OCI-LY7 (cell line): Measurements from ENCODE around the gene SVOPL. TPM values are rescaled to one million over a fixed set of nuclear protein-coding genes. Genes with fewer than 3 reads are reported as not detected.

Experiments used
- BruUV-seq: library from RNA; stranded (reverse); fragments of 400-500 nt; replicated peaks from 2 replicates; lab custom pipeline; 2021; lab: Mats Ljungman, UMichigan
- CTCF ChIA-PET: fragments of 300-600 bp; sonication (Branson Sonifier 250); formaldehyde crosslinking; loops from one replicate; lab custom pipeline; 2022; ENCODE audit warnings: antibody characterized with exemption; ENCODE audit not compliant: unreplicated experiment; lab: Charles Lee
- POLR2A ChIA-PET: fragments of 300-600 bp; sonication (Branson Sonifier 250); formaldehyde crosslinking; loops from one replicate; lab custom pipeline; 2022; ENCODE audit warnings: antibody characterized with exemption; lab: Charles Lee
- DNase-seq: peaks from one replicate; pipeline ENCODE4 v3.0.0-alpha.2; 2015; ENCODE audit warnings: low spot score
- H2AFZ ChIP-seq: fragments of 200-600 bp; sonication (generic), shearing (Covaris generic); 2 replicates; pipeline ENCODE4 v1.6.1; 2014; ENCODE audit warnings: mild to moderate bottlenecking, antibody characterized with exemption, low read length, moderate library complexity
- H3K27ac ChIP-seq: fragments of 200-600 bp; sonication (generic); 2 replicates; pipeline ENCODE4 v1.5.1; 2014; ENCODE audit warnings: mixed run types, low read depth, mild to moderate bottlenecking, moderate library complexity, low read length, inconsistent platforms; ENCODE audit not compliant: poor library complexity, severe bottlenecking
- H3K36me3 ChIP-seq: fragments of 200-600 bp; sonication (generic); 2 replicates; pipeline ENCODE4 v1.6.1; 2014; ENCODE audit warnings: mild to moderate bottlenecking, antibody characterized with exemption, low read length, moderate library complexity, mixed read lengths; ENCODE audit not compliant: insufficient read depth
- H3K4me1 ChIP-seq: fragments of 200-600 bp; sonication (generic); 2 replicates; pipeline ENCODE4 v1.5.1; 2014; ENCODE audit warnings: mild to moderate bottlenecking, low read length; ENCODE audit not compliant: insufficient read depth, poor library complexity, severe bottlenecking
- H3K4me2 ChIP-seq: fragments of 200-600 bp; sonication (generic); 2 replicates; pipeline ENCODE4 v1.6.1; 2014; ENCODE audit warnings: mild to moderate bottlenecking, low read length
- H3K4me3 ChIP-seq: fragments of 200-600 bp; sonication (generic); 2 replicates; pipeline ENCODE4 v1.5.1; 2014; ENCODE audit warnings: mild to moderate bottlenecking, low read depth, low read length; ENCODE audit not compliant: poor library complexity, severe bottlenecking
- H3K79me2 ChIP-seq: fragments of 200-600 bp; sonication (generic); 2 replicates; pipeline ENCODE4 v1.6.1; 2016; ENCODE audit warnings: low read depth, mild to moderate bottlenecking, low read length, moderate library complexity, mixed read lengths; ENCODE audit not compliant: insufficient read depth
- H3K9me2 ChIP-seq: fragments of 200-600 bp; sonication (generic); 2 replicates; pipeline ENCODE4 v1.6.1; 2016; ENCODE audit warnings: mild to moderate bottlenecking, low read length, mixed read lengths; ENCODE audit not compliant: insufficient read depth
- H3K9me3 ChIP-seq: fragments of 200-600 bp; sonication (generic); 2 replicates; pipeline ENCODE4 v1.6.1; 2014; ENCODE audit warnings: mild to moderate bottlenecking, mixed run types, low read length, mixed read lengths
- H4K20me1 ChIP-seq: fragments of 200-600 bp; sonication (generic); 2 replicates; pipeline ENCODE4 v1.6.1; 2014; ENCODE audit warnings: mild to moderate bottlenecking, antibody characterized with exemption, low read length, moderate library complexity, mixed read lengths; ENCODE audit not compliant: insufficient read depth
- EZH2phosphoT487 ChIP-seq: fragments of 200-600 bp; sonication (generic); IDR thresholded peaks from 2 replicates; pipeline ENCODE4 v1.6.1; 2018; ENCODE audit warnings: low read depth, borderline replicate concordance, mild to moderate bottlenecking, mixed run types, antibody characterized with exemption, low read length, moderate library complexity, mixed read lengths
- intact Hi-C: fragments of 100-400 bp; cut with micrococcal nuclease; formaldehyde crosslinking; loops from one replicate; pipeline ENCODE4 v1.10.0; 2022; ENCODE audit not compliant: unreplicated experiment
- total RNA-seq, 2 experiments: library from RNA; depleted of rRNA in 1 of 2; stranded (reverse); fragments of >200 nt in 1 of 2; shearing (Covaris generic) in 1 of 2; gene quantifications; 2 replicates each; pipeline ENCODE4 v1.2.3, GENCODE V29; 2014 to 2022
- TF ChIP-seq, protein P1 (sequence below): fragments of 200-600 bp; sonication (generic); conservative IDR thresholded peaks from 2 replicates; pipeline ENCODE4 v1.5.1; 2014; ENCODE audit warnings: mild to moderate bottlenecking, antibody characterized with exemption, low read length, moderate library complexity, mixed read lengths

SVOPL gene
- total RNA-seq, 2 experiments from 2014 or later, result not detected

DNA sequence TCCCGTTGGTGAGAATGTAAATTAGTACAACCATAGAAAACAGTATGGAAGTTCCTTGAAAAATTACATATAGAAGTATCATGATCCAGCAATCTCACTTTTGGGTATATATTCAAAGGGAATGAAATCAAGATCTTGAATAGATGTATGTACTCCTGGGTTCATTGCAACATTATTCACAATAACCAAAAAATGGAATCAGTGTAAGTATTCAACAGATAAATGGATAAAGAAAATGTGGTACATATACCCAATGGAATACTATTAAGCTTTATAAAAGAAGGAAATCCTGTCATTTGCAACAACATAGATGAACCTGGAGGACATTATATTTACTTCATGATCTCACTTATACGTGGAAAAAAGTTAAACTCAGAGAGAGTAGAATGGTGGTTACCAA is 154.3 kb downstream of the SVOPL start:
- BruUV-seq, result no TSS peak
- Histone ChIP-seq H3K27ac (no peak overlapping the region), H2AFZ (no peak overlapping the region), H3K36me3 (peaks cover 55% of the 10 kb centered on the region), H4K20me1 (no peaks in the 10 kb centered on the region), H3K79me2 (no peaks in the 10 kb centered on the region), H3K4me1 (no peaks in the 10 kb centered on the region), H3K4me2 (no peak overlapping the region), H3K4me3 (no peak overlapping the region), H3K9me2 (no peaks in the 10 kb centered on the region), H3K9me3 (no peaks in the 10 kb centered on the region)
- no peak for TF ChIP-seq EZH2phosphoT487
- TF ChIP-seq, protein P1, sequence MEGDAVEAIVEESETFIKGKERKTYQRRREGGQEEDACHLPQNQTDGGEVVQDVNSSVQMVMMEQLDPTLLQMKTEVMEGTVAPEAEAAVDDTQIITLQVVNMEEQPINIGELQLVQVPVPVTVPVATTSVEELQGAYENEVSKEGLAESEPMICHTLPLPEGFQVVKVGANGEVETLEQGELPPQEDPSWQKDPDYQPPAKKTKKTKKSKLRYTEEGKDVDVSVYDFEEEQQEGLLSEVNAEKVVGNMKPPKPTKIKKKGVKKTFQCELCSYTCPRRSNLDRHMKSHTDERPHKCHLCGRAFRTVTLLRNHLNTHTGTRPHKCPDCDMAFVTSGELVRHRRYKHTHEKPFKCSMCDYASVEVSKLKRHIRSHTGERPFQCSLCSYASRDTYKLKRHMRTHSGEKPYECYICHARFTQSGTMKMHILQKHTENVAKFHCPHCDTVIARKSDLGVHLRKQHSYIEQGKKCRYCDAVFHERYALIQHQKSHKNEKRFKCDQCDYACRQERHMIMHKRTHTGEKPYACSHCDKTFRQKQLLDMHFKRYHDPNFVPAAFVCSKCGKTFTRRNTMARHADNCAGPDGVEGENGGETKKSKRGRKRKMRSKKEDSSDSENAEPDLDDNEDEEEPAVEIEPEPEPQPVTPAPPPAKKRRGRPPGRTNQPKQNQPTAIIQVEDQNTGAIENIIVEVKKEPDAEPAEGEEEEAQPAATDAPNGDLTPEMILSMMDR, result no peak
- DNase-seq, result no peak
- ChIA-PET CTCF (no interaction called here), POLR2A (interaction anchor here (1.4 kb wide), 1 partner anchor 86 kb away, joined by 3 read pairs; no protein-coding TSS in a partner anchor)
- intact Hi-C loops, result no loop called here

DNA sequence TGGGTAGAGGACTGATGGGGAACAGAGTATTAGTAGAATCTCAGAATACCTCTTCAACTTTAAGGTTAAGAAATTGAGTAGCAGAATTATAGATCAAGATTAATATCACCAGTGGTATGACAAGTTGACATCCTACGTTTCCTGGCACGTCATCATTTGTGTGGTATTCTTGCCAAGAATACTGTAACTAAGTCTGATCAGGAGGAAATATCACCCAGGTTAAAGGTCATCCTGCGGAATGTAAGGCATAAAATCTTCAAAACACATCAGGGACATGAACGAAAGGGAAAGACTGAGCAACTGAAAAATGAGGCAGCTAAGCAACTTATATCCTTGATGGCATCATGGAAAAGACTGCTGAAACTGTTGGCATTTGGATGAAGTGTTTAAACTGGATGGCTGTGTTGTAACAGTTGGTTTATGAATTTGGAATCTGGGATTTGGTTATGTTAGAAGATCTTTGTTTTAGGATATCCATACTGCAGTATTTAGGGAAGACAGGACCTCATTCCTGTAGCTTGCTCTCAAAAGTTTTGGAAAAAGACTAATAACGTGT is 155.0 kb downstream of the SVOPL start:
- no TSS peak for BruUV-seq

GRCh38 chr7:138545123-138545522 is 156.0 kb downstream of the SVOPL start:
- Histone ChIP-seq H3K4me1 (no peaks in the 10 kb centered on the region), H3K9me3 (no peaks in the 10 kb centered on the region), H3K27ac (no peak overlapping the region), H3K36me3 (peaks cover 60% of the 10 kb centered on the region), H2AFZ (no peak overlapping the region), H3K4me2 (no peak overlapping the region), H3K79me2 (no peaks in the 10 kb centered on the region), H3K4me3 (no peak overlapping the region), H4K20me1 (no peaks in the 10 kb centered on the region), H3K9me2 (no peaks in the 10 kb centered on the region)
- ChIA-PET CTCF (no interaction called here), POLR2A (no interaction called here)
- DNase-seq, result no peak
- TF ChIP-seq, protein P1, result no peak
- no peak for TF ChIP-seq EZH2phosphoT487
- intact Hi-C loops, result no loop called here
- BruUV-seq, result no TSS peak

More for the DNA sequence above, 155.0 kb downstream of the SVOPL start:
- no peaks in the 10 kb centered on the region for H4K20me1 ChIP-seq
- H3K36me3 ChIP-seq, result peaks cover 55% of the 10 kb centered on the region
- DNase-seq, result no peak
- H3K4me2 ChIP-seq, result no peak overlapping the region
- H3K27ac ChIP-seq, result no peak overlapping the region
- H2AFZ ChIP-seq, result no peak overlapping the region
- intact Hi-C loops, result no loop called here
- ChIA-PET POLR2A (interaction anchor here (1.4 kb wide), 1 partner anchor 85 kb away, joined by 3 read pairs; no protein-coding TSS in a partner anchor), CTCF (no interaction called here)
- TF ChIP-seq EZH2phosphoT487, result no peak
- TF ChIP-seq, protein P1, result no peak
- H3K4me1 ChIP-seq, result no peaks in the 10 kb centered on the region
- H3K79me2 ChIP-seq, result no peaks in the 10 kb centered on the region
- no peak overlapping the region for H3K4me3 ChIP-seq
- no peaks in the 10 kb centered on the region for H3K9me2 ChIP-seq
- H3K9me3 ChIP-seq, result no peaks in the 10 kb centered on the region
